UCSD-AML1 (cell line): ENCODE data around the gene COL25A1.

Experiments
- DNase-seq: peaks from one replicate; lab custom pipeline; 2025; ENCODE audit not compliant: unreplicated experiment; lab: John Stamatoyannopoulos, UW

COL25A1 gene

DNA sequence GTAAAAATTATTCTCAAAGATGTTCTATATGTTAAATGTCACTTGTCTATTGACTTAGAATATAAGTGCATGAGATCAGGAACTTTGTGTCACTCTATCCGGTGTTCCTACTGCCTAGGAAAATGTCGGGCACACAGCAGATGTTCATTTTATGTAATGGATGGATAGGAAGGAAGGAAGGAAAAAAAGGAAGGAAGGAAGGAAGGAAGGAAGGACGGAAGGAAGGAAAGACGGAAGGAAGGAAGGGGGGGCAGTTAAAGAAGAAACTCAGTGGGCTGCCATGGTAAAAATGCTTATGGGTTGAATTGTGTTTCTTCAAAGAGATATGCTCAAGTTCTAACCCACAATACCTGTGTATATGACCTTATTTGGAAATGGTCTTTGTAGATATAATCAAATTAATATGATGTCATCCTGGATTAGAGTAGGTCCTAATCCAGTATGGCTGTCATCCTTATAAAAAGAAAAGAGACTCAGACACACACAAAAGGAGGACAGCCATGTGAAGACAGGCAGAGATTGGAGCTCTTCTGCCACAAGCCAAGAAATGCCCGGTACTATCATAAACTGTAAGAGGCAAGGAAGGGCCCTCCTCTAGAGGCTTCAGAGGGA lies 86.3 kb downstream of the COL25A1 start:
- no peak for DNase-seq

DNA sequence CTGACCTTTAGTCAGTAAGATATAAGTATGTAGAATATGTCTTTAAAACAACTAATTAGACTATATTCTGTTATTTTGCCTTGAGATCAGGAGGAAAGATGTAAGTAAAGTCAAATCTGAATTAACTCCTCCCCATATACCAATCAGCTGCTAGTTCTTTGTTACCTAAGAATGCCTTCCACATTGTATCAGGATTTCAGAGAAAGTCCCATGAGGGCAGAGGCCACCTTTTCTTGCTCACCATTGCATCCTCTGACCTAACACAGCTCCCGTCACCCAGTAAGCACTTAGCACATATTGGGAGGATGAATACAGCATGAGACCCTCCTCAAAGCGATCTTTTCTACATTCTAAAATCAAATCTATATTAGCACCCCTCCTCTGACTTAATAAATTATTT lies 87.0 kb downstream of the COL25A1 start:
- DNase-seq: no peak

DNA sequence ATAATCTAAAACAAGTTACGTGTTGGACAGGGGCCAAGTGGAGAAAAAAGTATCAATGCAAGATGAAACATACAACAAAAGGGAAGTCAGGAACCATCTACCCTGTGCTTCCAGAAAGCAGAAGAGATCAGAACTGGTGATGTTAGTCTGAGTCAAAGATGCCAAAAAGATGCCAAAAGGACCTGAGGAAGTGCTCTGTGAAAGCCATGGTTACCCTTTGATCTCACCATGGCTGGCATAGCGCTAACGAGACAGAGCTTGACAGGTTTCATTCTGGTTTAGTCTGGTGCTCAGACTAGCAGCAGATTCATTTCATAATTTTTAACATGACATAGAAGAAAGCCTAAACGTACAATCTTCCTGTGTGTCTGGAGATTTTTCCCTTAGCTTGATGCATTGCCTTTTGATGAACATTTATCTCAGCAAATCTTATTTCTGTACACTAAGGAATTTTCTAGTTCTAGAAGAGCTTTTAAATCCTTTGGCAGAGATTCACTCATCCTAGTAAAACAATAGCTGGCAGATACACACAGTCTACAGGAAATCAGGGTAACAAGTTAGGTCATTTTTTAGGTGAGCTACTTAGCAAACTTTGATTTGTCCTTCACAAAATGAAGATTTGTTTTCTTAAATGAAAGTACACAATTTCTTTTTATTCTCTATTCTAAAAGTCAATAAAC lies 87.7 kb downstream of the COL25A1 start:
- DNase-seq: no peak

GRCh38 chr4:109213056-109213455 lies 89.4 kb downstream of the COL25A1 start:
- no peak for DNase-seq

- DNase-seq: no peak
These were observed 90.8 kb downstream of the COL25A1 start for GRCh38 chr4:109211671-109212070.

- no peak for DNase-seq
These were observed 92.8 kb downstream of the COL25A1 start for GRCh38 chr4:109209647-109210046.

DNA sequence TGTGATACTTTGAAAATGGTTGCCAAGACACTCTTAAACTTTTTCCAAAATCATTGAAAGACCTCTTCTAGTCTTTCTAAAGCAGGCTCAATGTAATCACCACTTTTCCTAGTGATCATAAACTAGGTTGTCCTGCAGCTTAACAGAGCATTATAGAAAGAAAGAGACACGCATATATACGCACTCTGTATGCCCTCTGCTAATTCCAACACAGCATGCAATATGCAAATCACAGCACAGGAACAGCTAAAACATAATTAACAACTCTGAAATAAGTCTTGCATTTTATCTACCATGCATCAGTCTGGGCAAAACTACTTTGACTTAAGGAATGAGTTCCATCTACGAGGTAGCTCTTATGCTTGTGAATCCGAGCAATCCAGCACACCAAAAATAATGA lies 94.6 kb downstream of the COL25A1 start:
- DNase-seq: no peak

- no peak for DNase-seq
These were observed 95.4 kb downstream of the COL25A1 start for GRCh38 chr4:109207061-109207460.

DNA sequence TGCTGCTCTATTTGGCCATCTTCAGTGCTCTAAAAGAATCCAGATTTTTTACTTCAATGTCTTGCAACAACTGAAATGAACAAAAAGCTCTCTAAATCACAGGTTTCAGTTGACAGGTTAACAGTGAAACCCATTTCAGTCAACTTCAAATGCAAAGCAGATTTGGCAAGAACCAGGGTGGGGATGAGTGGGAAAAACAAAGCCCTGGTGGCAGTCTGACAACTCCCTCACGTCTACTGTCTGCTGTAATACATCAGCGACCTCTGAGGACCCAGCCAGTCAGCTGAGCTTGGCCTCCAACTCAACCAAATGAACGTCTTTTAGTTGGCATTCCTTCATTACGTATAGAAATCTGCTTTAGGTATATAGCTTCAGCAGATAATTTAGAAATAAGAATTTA lies 95.8 kb downstream of the COL25A1 start:
- no peak for DNase-seq

- no peak for DNase-seq
These were observed 97.3 kb downstream of the COL25A1 start for GRCh38 chr4:109205186-109205585.

- no peak for DNase-seq
These were observed 102.9 kb downstream of the COL25A1 start for GRCh38 chr4:109199585-109199984.

DNA sequence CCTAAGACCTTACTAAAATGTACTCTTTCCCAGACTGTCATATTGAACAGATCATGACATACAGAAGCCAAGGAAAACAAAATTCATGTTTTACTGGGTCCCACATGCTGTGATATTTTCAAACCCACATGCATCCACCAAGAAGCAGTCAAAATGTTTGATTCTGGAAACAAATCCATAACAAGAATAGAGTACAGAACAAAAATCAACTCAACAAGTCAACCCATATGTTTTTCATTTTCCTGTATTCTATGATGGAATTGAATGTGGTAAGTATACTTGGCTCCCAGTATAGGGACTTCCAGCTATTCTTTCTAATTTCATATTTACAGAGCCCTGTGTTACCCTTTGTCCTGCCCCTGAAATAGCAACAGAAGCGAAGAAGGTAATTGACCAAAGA lies 106.8 kb downstream of the COL25A1 start:
- DNase-seq: no peak

- no peak for DNase-seq
These were observed 111.2 kb downstream of the COL25A1 start for GRCh38 chr4:109191216-109191615.

DNA sequence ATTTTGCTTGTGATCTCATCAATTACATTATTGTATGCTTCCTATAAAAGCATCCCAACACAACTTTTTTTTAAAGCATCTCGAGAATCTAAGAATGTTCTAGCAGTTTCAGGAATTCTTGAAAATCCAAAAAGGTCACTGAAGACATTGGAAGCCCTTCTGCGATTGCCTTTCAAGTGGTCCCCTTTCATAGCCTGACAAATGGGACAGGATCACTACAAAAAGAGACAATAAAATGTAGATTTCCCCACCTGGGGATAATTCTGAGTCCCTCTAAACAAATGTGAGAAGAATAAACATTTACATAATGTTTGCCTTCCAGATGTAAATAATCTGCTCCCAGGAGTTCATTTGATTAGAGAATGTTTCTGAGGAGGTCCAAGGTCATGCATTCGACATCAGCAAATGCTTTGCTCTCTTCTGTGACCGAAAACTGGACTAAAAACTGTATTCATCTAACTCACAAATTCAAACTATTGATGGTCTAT lies 116.0 kb downstream of the COL25A1 start:
- DNase-seq: no peak

- no peak for DNase-seq
These were observed 116.5 kb downstream of the COL25A1 start for GRCh38 chr4:109185951-109186350.

DNA sequence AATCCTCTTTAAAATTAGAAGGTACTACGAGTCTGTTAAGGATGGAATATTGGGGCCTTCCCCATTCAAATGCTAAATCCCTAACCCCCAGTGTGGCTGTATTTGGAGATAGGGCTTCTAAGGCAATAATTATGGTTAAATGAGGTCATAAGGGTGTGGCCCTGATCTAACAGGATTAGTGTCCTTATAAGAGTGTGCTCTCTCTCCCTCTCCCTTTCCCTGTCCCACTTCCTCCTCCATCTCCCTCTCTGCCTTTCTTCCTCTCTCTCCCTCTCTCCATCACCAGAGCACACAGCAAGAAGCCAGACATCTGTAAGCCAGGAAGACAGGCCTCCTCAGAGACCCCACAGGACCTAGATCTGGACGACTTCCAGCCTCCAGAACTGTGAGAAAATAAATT lies 116.9 kb downstream of the COL25A1 start:
- DNase-seq: no peak

DNA sequence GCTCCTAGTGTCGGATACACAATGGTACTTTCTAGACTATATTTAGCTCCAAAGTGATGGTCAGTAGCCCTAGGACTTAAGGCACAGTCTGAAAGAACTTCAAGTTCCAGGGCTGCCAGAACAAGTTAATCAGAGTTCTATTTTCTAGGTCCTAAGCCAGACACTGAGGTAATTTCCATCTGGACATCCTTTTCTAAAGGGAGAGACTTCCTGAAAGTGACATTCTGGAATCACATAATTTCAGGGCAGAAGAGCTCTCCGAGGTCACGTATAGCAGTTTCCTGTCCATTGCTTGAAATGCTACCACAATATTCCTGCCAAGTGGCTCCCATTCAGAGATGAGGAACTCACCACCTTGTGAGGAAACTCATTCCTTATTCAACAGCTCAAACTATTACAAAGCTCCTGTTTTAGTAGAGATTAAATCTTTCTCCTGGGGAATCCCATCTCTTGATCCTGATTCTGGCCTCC lies 117.9 kb downstream of the COL25A1 start:
- no peak for DNase-seq

DNA sequence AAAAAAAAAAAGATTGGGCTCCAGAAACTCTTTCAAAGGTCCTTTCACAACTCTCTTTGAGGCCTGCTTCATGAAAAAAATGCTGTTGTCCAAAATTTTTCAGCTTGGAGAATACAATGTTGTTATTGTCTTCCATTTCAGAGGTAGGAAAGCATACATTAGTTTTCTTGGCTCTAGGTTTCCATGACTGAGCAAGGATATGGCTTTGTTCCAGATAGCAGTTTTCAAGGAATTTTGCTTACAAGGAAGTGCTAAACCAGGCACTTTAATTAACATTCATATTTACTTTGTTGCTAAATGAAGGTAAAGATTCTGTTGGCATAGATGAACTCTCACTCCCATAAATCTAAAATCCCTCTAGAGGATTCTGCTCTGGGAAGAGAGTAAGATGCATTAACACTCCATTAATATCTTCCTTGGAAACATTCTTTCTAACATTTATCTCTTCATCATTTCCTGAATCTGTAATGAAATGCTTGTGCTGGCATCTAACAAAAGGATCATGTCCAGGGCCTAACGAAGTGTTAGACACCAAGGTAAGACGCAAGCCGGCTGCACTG lies 118.4 kb downstream of the COL25A1 start:
- DNase-seq: no peak

DNA sequence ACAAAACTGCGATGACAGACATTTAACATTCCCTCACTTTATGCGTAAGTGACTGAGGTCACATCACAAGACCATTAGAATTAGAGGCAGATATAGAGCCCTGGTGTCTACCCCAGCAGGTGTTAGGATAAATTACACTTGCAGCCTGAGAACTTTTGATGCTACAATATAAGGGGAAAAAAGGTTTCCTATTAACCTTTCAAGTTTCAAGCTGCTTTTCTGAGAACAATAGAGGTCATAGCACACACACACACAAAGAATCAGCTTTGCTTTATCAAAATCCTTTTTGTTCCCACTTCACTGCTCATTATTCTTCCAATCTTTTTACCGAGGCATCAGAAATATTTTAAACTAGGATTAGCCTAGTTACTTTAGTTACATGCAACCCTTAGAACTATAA lies 119.8 kb downstream of the COL25A1 start:
- no peak for DNase-seq

GRCh38 chr4:109179061-109179460 lies 123.4 kb downstream of the COL25A1 start:
- no peak for DNase-seq

GRCh38 chr4:109177096-109177810 lies 125.2 kb downstream of the COL25A1 start:
- no peak for DNase-seq
